Psoas muscle (tissue), 8 donors: Measurements from ENCODE around the gene CHD5. TPM values are rescaled to one million over a fixed set of nuclear protein-coding genes. Genes with fewer than 3 reads are reported as not detected.
A peak's percentile ranks its signal among the peaks of the same experiment; 100 is the strongest.

Source experiments
- ATAC-seq, 4 donors: fragments of 200-7000 bp; cut with Tn5 transposase; one replicate each; pipeline ENCODE4 v1.9.1; 2020; ENCODE audit warnings: moderate library complexity in 3 of 4, mild to moderate bottlenecking in 2 of 4
- DNase-seq, 2 donors: peaks; one replicate each; pipeline ENCODE4 v3.0.0-alpha.2; 2020
- H3K27ac ChIP-seq: fragments of 200-600 bp; one replicate; pipeline ENCODE4 v1.8.0; 2022
- H3K27me3 ChIP-seq, 3 donors: fragments of 200-600 bp in 1 of 3; one replicate each; pipeline versions ENCODE4 v1.6.1 to v1.8.0; 2013 to 2022; ENCODE audit warnings: low read length in 2 of 3, mild to moderate bottlenecking in 2 of 3, moderate library complexity in 1 of 3; ENCODE audit not compliant: insufficient read depth in 3 of 3
- H3K36me3 ChIP-seq, 2 donors: fragments of 200-600 bp in 1 of 2; one replicate each; pipeline versions ENCODE4 v1.6.1 to v1.8.0; 2013 to 2022; ENCODE audit warnings: low read depth in 1 of 2, mild to moderate bottlenecking in 1 of 2, moderate library complexity in 1 of 2; ENCODE audit not compliant: insufficient read depth in 1 of 2
- H3K4me1 ChIP-seq: fragments of 200-600 bp; one replicate; pipeline ENCODE4 v1.8.0; 2022
- H3K4me3 ChIP-seq: fragments of 200-600 bp; one replicate; pipeline ENCODE4 v1.8.0; 2022; ENCODE audit warnings: mild to moderate bottlenecking
- H3K9me3 ChIP-seq: fragments of 200-600 bp; one replicate; pipeline ENCODE4 v1.8.0; 2022
- WGBS, 3 donors: extraction: QIAGEN DNeasy Blood & Tissue Kit; methylation state at CpG; one replicate each; pipeline versions ENCODE4 v1.1.6 to v1.1.7; 2013; 5-methylcytosine and 5-hydroxymethylcytosine counted together
- intact Hi-C, 2 donors: fragments of 100-400 bp; cut with DNase I; formaldehyde crosslinking; loops; one replicate each; pipeline versions ENCODE4 v1.11.0 to v1.14.2; 2022
- polyA plus RNA-seq, 3 donors: library from polyadenylated mRNA; stranded (reverse); fragments of 200-250 nt; gene quantifications; one replicate each; pipeline ENCODE4 v1.2.3, GENCODE V29; 2013
- total RNA-seq, 4 donors: library from RNA; stranded (reverse); fragmentation: NEBNext Ultra II Directional in 2 of 4; extraction: Animal tissue kit (Norgen Biotek cat#: 25700) in 2 of 4; gene quantifications; one replicate each; pipeline versions ENCODE4 v1.2.1 to v1.2.4, GENCODE V29; 2021 to 2023
- TF ChIP-seq, protein P1 (sequence below): fragments of 200-600 bp; IDR thresholded peaks from one replicate; pipeline ENCODE4 v1.8.0; 2022; ENCODE audit warnings: antibody characterized with exemption
- donor health status: healthy with polysubstance abuse.
- donor health status: DM: no; HTN: no; CAD: no; lungs with moderate emphysema.
- donor health status: Bipolar disorder and iron deficiency.
- donor health status: healthy.
- donor health status: DM: yes; HTN: yes; CAD: no.
- donor health status: DM: no; HTN: no; CAD: no.
- donor health status: DM: no; HTN: no; CAD: no.
- donor health status: DM: yes; HTN: yes; CAD: no.

CHD5 gene
- total and polyA plus RNA-seq, 7 donors = 0.03 to 0.38 (median 0.24) TPM; not detected in 2

DNA sequence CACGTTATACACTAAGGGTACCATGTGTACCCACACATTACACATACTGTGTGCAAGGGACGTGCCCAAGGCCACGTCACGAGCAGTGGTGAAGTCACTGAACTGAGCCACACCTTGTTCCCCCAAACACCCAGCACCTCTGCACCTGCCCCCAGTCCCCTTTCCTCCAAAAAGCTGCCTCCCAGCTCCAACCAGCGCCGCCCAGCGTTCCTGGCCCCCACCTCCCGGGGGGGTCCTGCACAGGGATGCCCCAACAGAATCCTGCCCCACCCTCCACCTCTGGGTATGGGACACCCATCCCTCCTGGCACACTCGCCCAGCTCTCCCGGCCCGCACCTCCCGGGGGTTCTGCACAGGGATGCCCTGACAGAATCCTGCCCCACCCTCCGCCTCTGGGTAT lies 54.1 kb downstream of the CHD5 start:
- Histone ChIP-seq H3K9me3 (no peaks in the 10 kb centered on the region), H3K4me3 (no peak overlapping the region), H3K27me3 (peaks cover 0 to 20% (median 0%) of the 10 kb centered on the region in 3 donors), H3K4me1 (peaks cover 2% of the 10 kb centered on the region), H3K36me3 (no peaks in the 10 kb centered on the region), H3K27ac (no peak overlapping the region)
- WGBS, 3 donors = 73 to 79% (median 79%) methylated on average over 9 to 13 of the region's 13 CpGs
- no peak for ATAC-seq
- intact Hi-C loops = no loop called here
- DNase-seq = no peak
- TF ChIP-seq, protein P1, sequence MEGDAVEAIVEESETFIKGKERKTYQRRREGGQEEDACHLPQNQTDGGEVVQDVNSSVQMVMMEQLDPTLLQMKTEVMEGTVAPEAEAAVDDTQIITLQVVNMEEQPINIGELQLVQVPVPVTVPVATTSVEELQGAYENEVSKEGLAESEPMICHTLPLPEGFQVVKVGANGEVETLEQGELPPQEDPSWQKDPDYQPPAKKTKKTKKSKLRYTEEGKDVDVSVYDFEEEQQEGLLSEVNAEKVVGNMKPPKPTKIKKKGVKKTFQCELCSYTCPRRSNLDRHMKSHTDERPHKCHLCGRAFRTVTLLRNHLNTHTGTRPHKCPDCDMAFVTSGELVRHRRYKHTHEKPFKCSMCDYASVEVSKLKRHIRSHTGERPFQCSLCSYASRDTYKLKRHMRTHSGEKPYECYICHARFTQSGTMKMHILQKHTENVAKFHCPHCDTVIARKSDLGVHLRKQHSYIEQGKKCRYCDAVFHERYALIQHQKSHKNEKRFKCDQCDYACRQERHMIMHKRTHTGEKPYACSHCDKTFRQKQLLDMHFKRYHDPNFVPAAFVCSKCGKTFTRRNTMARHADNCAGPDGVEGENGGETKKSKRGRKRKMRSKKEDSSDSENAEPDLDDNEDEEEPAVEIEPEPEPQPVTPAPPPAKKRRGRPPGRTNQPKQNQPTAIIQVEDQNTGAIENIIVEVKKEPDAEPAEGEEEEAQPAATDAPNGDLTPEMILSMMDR = no peak

DNA sequence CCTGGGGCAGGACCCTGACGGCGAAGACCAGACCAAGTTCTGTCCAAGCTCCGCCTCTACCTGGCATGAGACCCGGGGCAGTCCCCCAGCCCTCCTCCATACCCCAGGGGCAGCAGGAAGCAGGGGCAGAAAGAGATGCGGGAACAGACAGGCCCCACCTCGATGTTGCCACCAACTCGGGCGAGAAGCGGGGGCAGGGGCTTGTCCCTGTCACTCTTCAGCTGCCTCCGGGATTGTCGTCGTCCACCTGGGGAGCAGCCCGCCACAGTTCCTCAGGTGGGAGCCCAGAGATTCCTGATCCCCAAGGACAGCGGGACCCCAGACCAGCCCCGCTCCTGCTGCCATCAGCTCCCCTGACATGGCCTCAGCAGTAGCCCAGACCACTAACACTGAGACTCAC lies 54.8 kb downstream of the CHD5 start:
- 69 to 74% (median 74%) methylated on average over 15 of the region's 15 CpGs for WGBS, 3 donors
- H3K27ac ChIP-seq = no peak overlapping the region
- no peak for ATAC-seq
- peaks cover 2% of the 10 kb centered on the region for H3K4me1 ChIP-seq
- TF ChIP-seq, protein P1 = no peak
- H3K4me3 ChIP-seq = no peak overlapping the region
- DNase-seq = no peak
- intact Hi-C loops = no loop called here
- H3K27me3 ChIP-seq = peaks cover 0 to 20% (median 0%) of the 10 kb centered on the region in 3 donors
- no peaks in the 10 kb centered on the region for H3K36me3 ChIP-seq
- no peaks in the 10 kb centered on the region for H3K9me3 ChIP-seq

DNA sequence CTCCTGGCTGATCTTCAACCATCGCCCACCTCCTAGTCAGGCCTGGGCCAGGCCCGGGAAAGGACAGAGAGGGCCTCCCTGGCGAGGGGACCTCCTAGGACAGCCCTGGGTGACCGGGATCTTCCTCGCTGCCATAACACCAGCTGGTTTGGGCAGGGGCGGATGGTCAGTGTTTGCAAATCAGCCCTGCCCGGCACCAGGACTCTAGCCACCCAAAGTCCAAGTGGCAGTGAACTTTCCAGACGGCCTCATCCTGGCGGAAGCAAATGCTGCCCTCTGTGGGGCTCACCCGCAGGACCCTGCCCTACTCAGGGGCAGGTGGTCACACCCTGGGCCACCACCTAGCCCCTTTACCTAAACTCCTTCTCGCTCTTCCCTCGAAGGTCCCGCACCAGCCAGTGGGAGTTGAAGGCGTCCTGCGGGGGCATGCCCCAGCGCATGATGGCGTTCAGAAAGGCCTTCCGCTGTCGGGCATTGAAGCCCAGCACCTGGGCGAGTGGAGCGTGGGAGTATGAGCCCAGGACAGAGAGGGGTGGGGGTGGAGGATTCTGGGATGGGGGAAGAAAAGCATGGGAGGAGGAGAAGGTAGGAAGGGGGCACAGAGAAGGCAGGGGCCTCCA lies 55.3 kb downstream of the CHD5 start:
- ATAC-seq = no peak
- H3K4me1 ChIP-seq = peaks cover 2% of the 10 kb centered on the region
- TF ChIP-seq, protein P1 = no peak
- no peak for DNase-seq
- H3K4me3 ChIP-seq = no peak overlapping the region
- intact Hi-C loops = no loop called here
- H3K9me3 ChIP-seq = no peaks in the 10 kb centered on the region
- peaks cover 0 to 20% (median 0%) of the 10 kb centered on the region in 3 donors for H3K27me3 ChIP-seq
- H3K36me3 ChIP-seq = no peaks in the 10 kb centered on the region
- H3K27ac ChIP-seq = no peak overlapping the region
- WGBS, 3 donors = 80 to 84% (median 82%) methylated on average over 21 of the region's 21 CpGs

DNA sequence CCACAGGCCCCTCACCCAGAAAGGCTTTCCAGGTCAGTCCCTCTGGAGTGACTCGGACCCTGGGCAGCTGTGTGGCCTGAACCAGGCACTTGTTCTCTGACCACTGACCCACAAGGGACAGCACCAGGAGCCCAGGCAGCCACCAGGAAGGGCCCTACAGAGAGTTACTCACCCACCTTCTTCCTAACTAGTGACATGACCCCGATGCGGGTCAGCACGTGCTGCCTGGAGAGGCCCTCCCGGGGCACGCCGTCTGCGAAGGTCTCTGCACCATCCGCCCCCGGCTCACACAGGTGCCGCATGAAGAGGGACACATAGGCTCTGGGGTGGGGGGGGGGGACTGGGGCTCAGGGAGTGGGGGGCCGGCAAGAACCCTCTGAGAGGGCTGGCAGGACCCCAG lies 55.8 kb downstream of the CHD5 start:
- Histone ChIP-seq H3K36me3 (no peaks in the 10 kb centered on the region), H3K9me3 (no peaks in the 10 kb centered on the region), H3K27me3 (peaks cover 0 to 20% (median 0%) of the 10 kb centered on the region in 3 donors), H3K27ac (no peak overlapping the region), H3K4me1 (peaks cover 2% of the 10 kb centered on the region), H3K4me3 (no peak overlapping the region)
- peak in 1 of 2 donors; percentile 38 for DNase-seq
- no peak for ATAC-seq
- intact Hi-C loops = no loop called here
- TF ChIP-seq, protein P1 = no peak
- 80 to 82% (median 82%) methylated on average over 11 to 12 of the region's 12 CpGs for WGBS, 3 donors

DNA sequence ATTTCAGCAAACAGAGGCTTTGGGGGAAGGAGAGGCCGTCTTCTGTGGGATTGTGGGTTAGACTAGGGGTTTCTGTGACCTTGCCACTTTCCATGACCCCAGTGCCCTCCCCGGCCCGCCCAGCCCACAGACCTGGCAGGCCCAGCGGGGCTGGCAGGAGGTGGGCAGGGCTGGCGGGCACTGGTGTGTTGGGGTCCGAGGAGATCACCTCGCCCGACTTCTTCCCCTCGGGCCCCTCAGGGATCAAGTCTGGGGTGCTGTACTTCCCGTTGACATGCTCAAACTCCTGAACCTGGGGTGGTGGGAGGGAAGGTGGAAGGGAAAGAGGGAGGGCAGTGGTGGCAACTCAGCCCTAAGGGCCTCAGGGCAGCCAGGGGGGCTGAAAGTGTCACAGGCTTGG lies 56.3 kb downstream of the CHD5 start:
- peaks cover 0 to 19% (median 0%) of the 10 kb centered on the region in 3 donors for H3K27me3 ChIP-seq

More for the DNA sequence above, 56.3 kb downstream of the CHD5 start:
- no peak overlapping the region for H3K27ac ChIP-seq
- DNase-seq (no peak), ATAC-seq (no peak)
- no peak overlapping the region for H3K4me3 ChIP-seq
- no peaks in the 10 kb centered on the region for H3K36me3 ChIP-seq
- TF ChIP-seq, protein P1 = no peak
- H3K4me1 ChIP-seq = peaks cover 2% of the 10 kb centered on the region
- intact Hi-C loops = no loop called here
- H3K9me3 ChIP-seq = no peaks in the 10 kb centered on the region
- 79 to 83% (median 80%) methylated on average over 10 of the region's 10 CpGs for WGBS, 3 donors
